Stimulated activated CD4-positive, alpha-beta T cell treated with anti-CD3 and anti-CD28 coated beads, Interleukin-12 subunit alpha, Interleukin-12 subunit beta, amount 100 ng/mL, for 4 hours (primary cell): Measurements from ENCODE around the gene CLK2.
A peak's percentile ranks its signal among the peaks of the same experiment; 100 is the strongest.
"Not testable (repeated sequence)": the region's sequence is repeated elsewhere in the genome, so short reads cannot be mapped to it uniquely, and the experiment has no call there.

ENCODE experiments used
- DNase-seq: peaks from one replicate; pipeline ENCODE4 v3.0.0-alpha.2; 2020

The CLK2 gene

DNA sequence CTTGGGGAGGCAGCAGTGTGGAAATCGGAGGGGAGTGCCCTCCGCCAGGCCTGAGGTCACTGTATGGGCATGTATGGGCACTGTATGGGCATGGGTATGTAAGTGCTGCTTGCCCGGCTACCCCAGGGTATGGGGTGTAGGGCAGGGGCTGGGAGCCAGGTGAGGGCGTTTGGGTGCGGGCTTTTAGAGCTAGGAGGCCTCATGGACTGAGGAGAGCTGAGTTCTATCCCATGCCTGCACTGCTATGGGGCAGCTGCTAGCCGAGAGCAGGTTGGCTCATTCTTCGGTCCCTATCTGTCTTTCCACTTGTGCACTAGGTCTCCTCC lies 22.6 kb upstream of the CLK2 start:
- no peak for DNase-seq

- DNase-seq: no peak
These were observed 22.1 kb upstream of the CLK2 start for GRCh38 chr1:155295183-155295941.

DNA sequence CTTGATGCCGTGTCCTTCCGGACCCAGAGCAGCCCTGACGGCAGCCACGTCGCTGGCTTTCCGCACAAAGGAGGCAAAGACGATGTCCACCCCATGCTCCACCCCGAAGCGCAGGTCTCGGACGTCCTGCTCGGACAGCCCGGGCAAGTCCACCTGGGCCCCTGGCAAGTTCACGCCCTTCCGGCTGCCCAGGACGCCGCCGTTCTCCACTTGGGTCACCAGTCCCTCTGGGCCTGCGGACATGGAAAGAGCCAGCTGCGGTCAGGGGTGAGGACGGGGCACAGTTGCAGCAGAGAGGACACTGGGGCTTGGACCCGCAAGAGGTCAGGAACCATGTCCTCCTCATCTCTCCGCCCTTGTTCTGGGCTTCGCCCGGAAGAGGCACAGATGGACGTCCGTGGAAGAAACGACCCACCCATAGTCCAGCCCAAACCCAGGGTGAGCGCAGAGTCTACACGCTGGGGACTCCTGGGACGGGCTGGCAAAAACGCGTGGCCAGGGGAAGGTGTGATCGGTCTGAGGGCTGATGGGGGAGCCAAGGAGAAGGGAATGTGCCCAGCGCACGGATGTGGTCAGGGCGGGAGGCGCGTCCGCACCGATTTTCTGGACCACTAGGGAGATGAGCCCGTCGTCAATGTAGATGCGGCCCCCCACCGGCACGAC lies 21.3 kb upstream of the CLK2 start:
- no peak for DNase-seq

DNA sequence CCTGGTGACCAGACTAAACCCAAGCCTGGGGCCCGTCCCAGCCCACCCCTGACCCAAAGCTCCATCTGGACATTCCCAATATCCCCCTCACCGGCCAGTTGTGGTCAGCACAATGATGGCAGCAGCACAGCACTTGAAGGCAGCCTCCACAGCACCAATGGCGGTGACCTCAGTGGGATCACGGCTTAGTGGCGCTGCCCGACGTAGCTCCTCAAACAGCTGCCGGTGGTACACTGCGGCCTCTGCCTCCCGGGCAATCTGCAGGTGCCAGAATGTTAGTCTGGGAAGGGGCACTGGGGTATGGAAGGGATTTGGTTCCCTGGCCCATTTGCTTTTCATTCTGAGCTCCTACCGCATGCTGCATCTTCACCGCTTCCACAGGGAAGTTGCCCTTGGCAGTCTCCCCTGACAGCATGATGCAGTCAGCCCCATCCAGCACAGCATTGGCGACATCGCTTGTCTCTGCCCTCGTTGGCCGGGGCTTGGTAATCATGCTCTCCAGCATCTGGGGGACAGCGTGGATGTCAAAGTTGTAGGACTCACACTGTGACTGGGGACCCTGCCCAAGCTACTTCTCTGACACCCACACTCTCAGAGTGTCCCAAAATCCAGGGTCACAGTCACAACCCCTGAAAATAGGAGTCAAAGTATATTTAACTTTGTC lies 19.9 kb upstream of the CLK2 start:
- no peak for DNase-seq

GRCh38 chr1:155291006-155291405 lies 17.7 kb upstream of the CLK2 start:
- not testable (repeated sequence) for DNase-seq

- no peak for DNase-seq
These were observed 14.8 kb upstream of the CLK2 start for GRCh38 chr1:155287987-155288543.

- no peak for DNase-seq
These were observed 13.2 kb upstream of the CLK2 start for GRCh38 chr1:155286544-155286943.

- DNase-seq: no peak
These were observed 12.3 kb upstream of the CLK2 start for GRCh38 chr1:155285631-155286044.

GRCh38 chr1:155285063-155285462 lies 11.8 kb upstream of the CLK2 start:
- DNase-seq: no peak

DNA sequence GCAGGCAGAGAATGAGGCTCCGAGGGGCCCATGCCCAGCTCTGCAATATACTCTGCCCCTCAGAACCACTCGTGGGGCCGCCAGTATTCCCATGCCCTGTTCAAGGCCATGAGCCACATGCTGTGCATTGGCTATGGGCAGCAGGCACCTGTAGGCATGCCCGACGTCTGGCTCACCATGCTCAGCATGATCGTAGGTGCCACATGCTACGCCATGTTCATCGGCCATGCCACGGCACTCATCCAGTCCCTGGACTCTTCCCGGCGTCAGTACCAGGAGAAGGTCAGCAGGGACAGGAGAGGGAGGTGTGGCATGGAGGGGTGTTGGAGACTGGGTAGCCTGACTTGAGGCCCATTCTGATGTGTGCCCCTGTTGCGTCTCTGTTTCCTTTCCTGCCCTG lies 11.2 kb upstream of the CLK2 start:
- no peak for DNase-seq

DNA sequence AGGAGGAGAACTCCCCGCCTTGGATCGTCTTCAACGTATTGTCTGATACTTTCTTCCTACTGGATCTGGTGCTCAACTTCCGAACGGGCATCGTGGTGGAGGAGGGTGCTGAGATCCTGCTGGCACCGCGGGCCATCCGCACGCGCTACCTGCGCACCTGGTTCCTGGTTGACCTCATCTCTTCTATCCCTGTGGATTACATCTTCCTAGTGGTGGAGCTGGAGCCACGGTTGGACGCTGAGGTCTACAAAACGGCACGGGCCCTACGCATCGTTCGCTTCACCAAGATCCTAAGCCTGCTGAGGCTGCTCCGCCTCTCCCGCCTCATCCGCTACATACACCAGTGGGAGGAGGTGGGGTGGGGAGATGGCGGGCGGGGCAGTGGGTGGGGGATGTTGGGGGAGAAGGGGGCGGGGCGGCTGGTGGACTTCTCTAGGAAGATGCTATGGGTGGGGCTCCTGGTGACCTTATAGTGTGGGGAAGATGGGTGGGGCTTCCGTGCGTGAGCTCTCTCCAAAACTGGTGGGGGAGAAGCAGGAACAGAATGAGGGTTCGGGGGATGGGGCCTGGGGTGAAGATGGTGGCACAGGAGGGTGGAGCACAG lies 9.3 kb upstream of the CLK2 start:
- no peak for DNase-seq

- no peak for DNase-seq
These were observed 6.0 kb upstream of the CLK2 start for GRCh38 chr1:155279268-155279667.

DNA sequence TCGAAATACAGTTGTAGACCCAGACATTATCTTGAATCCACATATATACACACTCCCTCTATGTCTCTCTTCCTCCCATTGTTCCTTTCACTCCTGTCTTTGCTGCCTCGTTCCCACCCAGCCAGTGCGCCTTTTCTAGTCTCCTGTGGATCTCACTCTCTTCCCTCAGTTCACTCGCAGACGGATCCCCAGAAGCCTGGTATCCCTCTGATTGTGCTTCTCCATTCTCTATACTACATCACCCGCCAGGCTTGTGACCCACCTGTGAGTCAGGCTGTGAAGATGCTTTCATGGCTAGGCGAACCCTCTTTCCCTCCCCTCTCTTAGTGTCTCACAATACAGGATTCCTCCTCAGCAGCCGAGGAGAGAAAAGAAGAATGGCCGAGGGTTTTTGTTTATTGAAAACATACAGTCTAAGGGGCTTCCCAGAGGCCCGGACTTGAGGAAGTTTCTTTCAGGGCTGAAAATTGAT lies 5.4 kb upstream of the CLK2 start:
- DNase-seq: no peak

DNA sequence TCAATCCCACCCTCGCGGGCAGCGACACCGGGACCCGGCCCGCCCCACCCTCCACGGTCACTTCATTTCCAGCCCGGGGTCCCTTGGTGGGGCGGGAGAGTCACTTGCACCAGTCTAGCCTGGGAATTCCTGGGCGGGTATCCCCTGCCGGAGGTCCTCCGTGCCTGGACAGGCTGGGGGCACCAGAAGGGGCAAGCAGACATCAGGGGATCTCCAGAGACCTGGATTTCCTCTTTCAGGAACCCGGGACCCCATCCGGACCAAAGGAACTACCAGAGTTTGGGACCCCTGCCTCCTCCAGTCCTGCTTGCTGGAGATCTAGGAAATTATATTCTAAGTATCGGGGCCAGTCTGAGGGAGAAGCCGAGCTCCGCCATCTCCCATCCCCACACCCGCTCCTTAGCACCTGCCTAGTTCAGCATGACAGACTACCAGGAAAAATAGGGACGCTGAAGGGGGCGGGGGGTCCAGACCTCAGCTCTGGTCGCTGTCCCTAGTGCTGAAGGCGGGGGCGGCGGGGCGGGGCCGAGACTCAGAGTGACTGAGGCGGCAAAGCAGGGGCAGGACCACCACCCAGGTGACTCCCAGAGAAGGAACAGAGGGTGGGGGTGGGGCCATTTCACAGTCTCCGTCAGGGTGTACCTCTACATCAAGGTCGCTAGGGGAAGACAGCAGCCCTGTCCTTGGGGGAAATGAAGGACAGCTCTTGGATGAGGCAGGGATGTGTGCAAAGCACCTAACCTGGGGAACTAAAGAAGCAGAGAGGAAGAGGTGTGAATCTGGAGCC lies 4.8 kb upstream of the CLK2 start:
- DNase-seq: peak; percentile 72

DNA sequence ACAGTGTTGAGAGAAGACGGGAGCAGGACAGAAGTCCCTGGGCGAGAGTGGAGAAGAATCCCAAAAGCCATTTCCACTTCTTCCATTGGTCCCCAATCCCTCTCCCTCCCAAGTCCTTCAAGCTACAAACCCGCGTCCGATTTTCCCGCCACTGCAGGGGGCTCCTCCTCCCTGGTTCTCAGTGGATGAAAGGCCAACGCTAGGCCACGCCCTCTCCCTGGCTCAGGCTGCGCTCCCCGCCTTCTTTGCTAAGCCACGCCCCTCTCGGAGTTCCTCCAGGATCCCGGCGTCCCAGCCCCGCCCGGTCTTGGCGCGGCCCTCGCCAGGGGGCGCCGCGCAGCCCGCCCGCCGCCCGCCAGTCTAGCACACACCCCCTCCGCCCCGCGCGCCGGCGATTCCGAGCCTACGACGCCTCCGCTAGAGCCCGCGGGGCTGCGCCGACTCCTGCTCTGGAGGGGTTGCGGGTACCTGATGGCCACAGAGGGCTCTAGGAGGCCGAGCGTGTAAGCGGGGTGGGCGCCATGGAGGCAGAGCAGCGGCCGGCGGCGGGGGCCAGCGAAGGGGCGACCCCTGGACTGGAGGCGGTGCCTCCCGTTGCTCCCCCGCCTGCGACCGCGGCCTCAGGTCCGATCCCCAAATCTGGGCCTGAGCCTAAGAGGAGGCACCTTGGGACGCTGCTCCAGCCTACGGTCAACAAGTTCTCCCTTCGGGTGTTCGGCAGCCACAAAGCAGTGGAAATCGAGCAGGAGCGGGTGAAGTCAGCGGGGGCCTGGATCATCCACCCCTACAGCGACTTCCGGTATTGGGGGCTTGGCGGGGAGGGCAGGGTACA lies 4.0 kb upstream of the CLK2 start, which contains the start of gene HCN3:
TSS of gene HCN3 (plus strand) at position 394 of the 832 bp plus-strand sequence. CDS start at position 522, 128 bp downstream.
- DNase-seq: peak; percentile 97

GRCh38 chr1:155272466-155273342 lies 600 bp downstream of the CLK2 start:
- no peak for DNase-seq

GRCh38 chr1:155269381-155269780 lies 3.9 kb downstream of the CLK2 start:
- DNase-seq: no peak

DNA sequence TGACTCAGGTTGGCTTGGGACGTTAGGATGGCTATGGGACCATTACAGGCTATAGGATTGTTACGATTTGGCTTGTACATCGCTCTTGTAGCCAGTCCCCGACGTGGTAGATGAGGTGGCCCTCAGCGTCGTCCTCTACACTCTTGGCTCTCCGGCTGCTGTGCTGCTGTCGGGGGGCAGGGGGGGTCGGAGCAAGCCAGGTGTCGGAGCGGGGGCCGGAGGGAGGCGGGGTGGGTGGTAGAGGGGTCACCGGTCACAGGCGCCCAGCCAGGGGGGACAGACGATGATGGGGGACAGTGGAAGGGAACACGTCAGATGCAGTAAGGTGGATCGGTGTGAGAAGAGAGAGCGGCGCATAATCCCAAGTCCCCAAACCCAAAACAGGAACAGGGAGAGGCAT lies 4.7 kb downstream of the CLK2 start:
- no peak for DNase-seq

DNA sequence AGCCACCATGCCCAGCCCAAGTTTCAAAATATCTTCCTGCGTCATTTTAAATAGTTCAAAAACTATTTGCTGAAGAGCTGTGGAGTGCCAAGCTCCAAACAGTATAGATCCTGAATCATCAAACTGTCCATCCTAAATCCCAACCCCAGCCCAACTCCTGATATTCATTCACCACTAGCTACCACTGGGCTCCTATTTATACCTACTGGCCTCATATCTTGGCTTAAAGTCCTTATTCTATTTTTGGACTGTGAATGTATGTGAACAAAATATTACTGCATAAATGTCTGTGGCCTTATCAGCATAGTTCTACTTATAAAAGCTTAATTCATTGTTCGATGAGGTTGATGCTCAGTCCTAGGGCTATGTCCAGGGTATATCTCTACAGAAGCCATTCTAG lies 5.9 kb downstream of the CLK2 start:
- no peak for DNase-seq

- no peak for DNase-seq
These were observed 6.8 kb downstream of the CLK2 start for GRCh38 chr1:155266553-155266952.
